ENCODE measurements around the gene PLEKHM1.
"Not testable (repeated sequence)": the region's sequence is repeated elsewhere in the genome, so short reads cannot be mapped to it uniquely, and the experiment has no call there.

PLEKHM1 gene

DNA sequence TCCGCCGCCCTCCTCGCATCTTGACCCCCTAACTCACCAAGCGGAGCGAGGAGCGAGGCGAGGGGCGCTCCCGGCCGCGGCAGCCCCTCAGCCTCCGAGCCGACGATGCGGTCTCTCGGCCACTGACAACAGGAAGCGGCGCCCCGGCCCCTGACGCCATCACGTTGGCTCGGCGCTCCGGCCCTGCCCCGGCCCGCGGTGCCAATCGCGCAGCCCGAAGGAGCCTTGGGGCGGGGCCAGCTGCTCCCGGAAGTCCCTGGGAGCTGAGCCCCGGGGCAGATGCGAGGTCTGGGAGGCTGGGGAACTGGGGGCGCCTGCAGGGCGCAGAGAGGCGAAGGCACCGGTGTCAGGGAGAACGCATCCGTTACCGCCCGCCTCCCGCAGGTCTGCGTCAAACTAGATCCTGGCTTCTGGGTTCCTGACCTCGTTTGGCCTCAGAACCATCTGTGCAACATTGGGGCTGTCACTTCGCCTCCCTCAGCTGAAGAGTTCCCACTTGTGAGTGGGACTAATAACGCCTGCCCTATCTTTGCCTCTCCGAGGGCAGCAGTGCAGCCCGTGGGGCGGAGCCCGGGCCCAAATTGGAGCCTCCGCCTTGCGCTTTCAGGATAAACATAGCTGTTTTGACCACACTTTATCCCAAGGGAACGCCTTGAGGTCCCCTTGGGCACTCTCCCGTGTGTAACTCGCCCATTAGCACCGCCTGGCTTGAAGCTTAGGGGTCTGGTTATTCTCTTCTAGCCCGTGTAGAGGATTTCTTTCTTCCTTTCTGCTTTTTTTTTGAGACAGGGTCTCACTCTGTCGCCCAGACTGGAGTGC lies at the start of gene PLEKHM1:
Gene PLEKHM1, minus strand, starts transcription at position 107 of the 819 bp plus-strand sequence. CDS start 8,237 bp downstream, outside the sequence.
- H3K4me3 ChIP-seq (ENCODE audit: low read length), result peak within 1 kb of the TSS; percentile 55
- DNase-seq (ENCODE audit: low read depth), result peak; percentile 81

DNA sequence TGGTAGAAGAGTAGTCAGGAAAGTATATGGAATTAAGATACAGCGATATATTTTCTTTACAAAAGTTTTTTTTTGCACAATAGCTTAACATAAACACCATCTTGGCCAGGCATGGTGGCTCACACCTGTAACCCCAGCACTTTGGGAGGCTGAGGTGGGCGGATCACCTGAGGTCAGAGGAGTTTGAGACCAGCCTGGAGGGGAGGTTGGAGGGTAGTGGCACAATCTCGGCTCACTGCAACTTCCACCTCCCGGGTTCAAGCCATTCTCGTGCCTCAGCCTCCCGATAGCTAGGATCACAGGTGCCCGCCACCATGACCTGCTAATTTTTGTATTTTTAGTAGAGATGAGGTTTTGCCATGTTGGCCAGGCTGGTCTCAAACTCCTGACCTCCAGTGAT lies 47.6 kb upstream of the PLEKHM1 start:
- not testable (repeated sequence) for H3K4me3 ChIP-seq (ENCODE audit: low read length); DNase-seq (ENCODE audit: low read depth)

DNA sequence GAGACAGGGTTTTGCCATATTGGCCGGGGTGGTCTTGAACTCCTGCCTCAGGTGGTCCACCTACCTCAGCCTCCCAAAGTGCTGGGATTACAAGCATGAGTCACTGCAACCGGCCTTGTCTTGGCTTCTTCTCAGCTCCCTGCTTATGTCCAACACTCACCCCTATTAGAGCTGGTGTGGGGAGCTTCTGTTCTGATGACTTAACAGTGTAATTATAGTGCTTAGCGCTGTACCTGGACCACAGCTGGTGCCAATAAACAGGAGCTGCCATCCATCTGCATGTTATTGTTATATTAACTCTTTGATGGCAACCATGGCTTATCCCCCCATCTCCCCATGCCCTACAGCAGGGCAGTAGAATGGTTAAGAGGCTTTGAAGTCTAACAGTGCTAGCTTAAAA lies 15.6 kb upstream of the PLEKHM1 start:
- DNase-seq (ENCODE audit: low read depth); H3K4me3 ChIP-seq (ENCODE audit: low read length): not testable (repeated sequence)

DNA sequence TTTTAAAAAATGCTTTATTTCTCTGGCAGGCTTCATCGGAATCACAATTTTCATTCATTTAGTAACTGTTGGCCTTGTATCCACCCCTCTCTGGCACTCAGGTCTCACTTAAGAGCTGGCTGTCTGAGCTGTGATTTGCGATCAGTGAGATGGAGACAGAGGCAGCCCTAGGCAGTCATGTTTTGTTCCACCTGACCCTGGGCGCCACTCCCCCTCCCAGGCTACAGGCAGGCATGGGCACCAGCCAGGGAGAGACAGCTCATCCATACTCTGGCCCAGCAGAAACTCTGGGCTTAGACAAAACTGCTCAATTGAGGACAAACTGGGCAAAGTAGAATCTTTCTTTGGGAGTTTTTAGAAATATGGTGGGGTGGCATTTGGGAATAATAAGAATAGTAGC lies 14.7 kb upstream of the PLEKHM1 start:
- not testable (repeated sequence) for DNase-seq (ENCODE audit: low read depth); H3K4me3 ChIP-seq (ENCODE audit: low read length)

DNA sequence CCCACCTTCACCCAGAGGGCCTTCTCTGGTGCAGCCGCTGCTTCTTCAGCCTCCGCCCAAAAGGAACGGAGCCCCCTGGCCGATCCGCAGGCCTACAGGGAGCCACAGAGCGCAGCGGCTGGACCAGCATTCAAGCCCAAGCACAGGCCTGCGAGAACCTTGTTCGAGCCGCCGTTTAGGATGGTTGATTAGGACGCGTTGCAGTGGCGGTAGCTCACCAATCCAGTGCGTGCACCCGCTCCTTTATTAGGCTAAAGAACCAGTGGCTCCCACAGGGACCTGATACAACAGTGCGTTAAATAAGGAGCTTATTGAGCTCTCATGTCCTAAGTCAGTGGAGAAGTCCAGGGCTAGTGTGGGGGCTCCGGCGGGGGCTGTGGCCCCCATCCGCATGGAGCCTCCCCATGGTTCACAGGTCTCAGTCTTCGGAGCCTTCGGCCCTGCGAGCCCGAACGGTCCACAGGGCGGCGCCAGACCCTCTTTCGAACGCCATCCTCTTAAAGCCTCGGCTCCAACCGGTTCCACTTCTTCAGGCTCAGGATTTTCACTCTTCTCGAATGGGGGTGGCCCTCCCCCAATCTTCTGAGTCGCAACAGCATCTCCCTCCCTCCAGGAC lies 10.7 kb upstream of the PLEKHM1 start:
- DNase-seq (ENCODE audit: low read depth); H3K4me3 ChIP-seq (ENCODE audit: low read length): not testable (repeated sequence)
- TF ChIP-seq, protein P1, sequence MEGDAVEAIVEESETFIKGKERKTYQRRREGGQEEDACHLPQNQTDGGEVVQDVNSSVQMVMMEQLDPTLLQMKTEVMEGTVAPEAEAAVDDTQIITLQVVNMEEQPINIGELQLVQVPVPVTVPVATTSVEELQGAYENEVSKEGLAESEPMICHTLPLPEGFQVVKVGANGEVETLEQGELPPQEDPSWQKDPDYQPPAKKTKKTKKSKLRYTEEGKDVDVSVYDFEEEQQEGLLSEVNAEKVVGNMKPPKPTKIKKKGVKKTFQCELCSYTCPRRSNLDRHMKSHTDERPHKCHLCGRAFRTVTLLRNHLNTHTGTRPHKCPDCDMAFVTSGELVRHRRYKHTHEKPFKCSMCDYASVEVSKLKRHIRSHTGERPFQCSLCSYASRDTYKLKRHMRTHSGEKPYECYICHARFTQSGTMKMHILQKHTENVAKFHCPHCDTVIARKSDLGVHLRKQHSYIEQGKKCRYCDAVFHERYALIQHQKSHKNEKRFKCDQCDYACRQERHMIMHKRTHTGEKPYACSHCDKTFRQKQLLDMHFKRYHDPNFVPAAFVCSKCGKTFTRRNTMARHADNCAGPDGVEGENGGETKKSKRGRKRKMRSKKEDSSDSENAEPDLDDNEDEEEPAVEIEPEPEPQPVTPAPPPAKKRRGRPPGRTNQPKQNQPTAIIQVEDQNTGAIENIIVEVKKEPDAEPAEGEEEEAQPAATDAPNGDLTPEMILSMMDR (IDR thresholded peaks at IDR 0.05; ENCODE audit: insufficient read depth, low read depth, low read length, missing control alignments), result peak; percentile 32

DNA sequence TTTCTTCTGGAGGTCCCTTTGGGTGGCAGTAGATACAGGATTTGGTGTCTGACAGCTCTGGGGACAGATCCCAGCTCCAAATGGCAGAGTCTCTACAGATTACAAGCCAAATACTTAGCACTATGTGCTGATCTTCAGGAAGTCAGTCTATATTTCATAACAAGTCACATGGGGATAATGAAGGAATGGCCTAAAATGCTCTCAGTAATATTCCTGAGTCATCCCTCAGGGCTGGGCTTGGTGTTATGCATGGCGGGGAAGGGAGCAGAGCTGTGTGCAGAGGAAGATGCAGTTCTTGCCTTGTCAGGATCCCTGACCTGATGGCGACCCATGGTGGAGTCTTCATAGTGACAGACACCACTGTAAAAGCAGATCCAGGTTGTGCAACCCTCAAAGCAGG lies 10.0 kb upstream of the PLEKHM1 start:
- DNase-seq (ENCODE audit: low read depth), result peak; percentile 27

DNA sequence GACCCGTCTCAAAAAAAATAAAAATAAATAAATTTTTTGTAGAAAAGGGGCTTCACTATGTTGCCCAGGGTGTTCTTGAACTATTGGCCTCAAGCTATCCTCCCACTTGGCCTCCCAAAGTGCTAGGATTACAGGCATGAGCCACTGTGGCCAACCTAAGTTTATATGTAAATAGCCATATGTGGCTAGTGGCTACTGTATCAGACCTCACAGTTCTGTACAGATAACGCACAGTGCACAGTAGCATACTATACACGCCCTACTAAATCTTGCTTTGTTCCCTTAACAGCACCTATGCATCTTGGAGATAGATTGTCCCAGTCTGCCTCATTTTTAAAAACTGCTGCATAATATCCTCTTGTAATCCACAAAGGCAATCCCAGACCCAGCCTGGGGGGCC lies 8.7 kb upstream of the PLEKHM1 start:
- not testable (repeated sequence) for H3K4me3 ChIP-seq (ENCODE audit: low read length); DNase-seq (ENCODE audit: low read depth)

More for the DNA sequence above, 10.0 kb upstream of the PLEKHM1 start:
- H3K4me3 ChIP-seq (ENCODE audit: low read length), result not testable (repeated sequence)

DNA sequence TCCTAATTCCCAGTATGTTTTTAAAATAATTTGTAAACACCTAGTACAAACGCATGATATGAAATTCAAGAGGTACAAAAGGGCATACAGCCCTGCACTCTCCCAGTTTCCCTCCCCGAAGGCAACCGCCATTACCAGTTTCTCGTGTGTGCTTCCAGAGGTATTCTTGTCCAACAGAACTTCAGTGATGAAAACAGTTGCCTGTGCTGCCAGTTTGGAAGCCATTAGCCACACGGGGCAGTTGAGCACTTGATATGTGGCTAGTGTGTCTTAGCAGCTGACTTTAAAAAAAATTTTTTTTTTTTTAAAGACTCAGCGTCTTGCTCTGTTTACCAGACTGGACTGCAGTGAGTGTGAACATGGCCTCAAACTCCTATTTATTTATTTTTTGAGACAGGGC lies 7.9 kb upstream of the PLEKHM1 start:
- DNase-seq (ENCODE audit: low read depth), result not testable (repeated sequence)

DNA sequence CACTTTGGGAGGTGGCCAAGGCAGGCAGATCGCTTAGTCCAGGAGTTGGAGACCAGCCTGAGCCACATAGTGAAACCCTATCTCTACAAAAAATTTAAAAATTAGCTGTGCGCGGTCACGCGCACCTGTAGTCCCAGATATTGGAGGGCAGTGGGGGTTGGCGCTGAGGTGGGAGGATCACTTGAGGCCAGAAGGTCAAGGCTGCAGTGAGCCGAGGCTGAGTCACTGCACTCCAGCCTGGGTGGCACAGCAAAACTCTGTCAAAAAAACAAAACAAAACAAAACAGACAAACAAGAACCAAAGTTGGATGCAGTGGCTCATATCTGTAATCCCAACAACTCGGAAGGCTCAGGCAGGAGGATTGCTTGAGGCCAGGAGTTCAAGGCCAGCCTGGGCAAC lies 6.9 kb upstream of the PLEKHM1 start:
- not testable (repeated sequence) for H3K4me3 ChIP-seq (ENCODE audit: low read length); DNase-seq (ENCODE audit: low read depth)

More for the DNA sequence above, 7.9 kb upstream of the PLEKHM1 start:
- not testable (repeated sequence) for H3K4me3 ChIP-seq (ENCODE audit: low read length)

DNA sequence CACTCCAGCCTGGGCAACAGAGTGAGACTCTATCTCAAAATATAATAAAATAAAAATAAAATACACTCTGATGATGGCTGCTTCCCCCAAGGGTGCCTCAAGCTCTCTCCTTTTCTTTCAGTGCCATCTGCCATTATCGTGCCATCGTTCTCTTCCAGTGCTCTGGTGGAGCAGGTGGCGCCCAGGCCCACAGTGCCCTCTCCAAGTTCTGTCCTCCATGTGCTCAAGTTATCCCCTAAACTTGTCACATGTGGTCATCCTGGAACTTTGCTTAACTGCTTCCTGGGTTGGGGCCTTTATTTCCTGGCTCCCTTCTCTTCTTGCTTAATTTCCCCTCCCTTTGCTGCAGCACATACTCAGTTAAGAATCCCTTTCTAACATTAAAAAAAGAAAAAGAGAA lies 6.0 kb upstream of the PLEKHM1 start:
- H3K4me3 ChIP-seq (ENCODE audit: low read length); DNase-seq (ENCODE audit: low read depth): not testable (repeated sequence)

DNA sequence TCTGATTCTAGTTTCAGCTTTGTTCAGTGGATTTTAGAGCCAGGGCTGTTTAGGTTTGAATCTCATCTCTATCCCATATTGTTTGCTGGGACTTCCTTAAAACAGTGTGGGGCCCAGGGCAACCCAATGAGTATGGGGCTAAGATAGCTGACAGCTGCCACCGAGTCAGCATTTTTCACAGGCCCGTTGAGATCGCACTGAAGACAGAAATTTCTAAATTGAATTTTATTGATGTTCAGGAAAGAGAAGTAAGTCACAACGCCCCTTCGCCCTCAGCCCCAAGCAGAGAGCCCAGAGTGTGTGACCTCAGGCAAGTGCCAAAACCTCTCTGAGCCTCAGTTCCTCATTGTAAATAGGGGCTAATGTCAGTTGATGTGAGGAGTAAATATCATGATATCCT lies 4.0 kb upstream of the PLEKHM1 start:
- not testable (repeated sequence) for H3K4me3 ChIP-seq (ENCODE audit: low read length); DNase-seq (ENCODE audit: low read depth)

DNA sequence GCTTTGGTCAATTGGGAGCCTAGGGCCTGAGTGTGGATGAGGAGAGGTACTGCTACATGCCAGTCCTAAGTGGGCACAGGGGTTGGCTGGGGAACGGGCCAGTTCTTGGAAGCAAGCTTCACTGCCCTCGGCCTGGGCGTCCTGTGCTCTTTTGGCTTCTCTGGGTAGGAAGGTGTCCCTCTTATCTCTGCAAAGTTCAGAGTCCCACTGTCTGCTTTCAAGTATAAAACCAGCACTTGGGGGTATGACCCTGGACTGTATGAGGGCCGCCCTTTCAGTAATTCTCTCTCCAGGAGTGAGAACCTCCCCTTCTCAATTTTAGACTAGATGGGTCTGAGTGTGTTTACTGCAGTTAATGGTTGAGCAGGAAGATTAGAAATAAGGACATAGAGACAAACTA lies 1.6 kb upstream of the PLEKHM1 start:
- DNase-seq (ENCODE audit: low read depth); H3K4me3 ChIP-seq (ENCODE audit: low read length): not testable (repeated sequence)

DNA sequence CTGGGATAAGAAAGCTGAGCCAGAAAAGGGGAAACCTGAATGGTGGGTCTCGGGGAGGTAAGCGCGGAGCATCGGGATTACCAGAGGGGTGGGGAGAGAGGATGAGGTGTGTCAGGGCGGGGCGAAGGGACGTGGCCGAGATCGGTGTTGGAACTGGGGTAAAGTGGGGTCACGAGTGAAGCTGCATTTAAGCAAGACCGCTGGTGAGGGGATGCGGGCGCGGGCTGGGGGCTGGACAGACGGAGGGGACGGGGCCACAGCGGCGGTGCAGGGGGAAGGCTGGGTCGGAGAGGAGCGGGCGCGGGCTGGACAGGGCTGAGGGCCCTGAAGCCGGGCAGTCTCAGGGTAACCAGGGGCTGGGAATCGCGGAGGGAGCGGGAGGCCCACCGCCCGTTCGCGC lies 323 bp downstream of the PLEKHM1 start:
- peak; percentile 51 for DNase-seq (ENCODE audit: low read depth)
- peak overlapping the region; percentile 55 for H3K4me3 ChIP-seq (ENCODE audit: low read length)

DNA sequence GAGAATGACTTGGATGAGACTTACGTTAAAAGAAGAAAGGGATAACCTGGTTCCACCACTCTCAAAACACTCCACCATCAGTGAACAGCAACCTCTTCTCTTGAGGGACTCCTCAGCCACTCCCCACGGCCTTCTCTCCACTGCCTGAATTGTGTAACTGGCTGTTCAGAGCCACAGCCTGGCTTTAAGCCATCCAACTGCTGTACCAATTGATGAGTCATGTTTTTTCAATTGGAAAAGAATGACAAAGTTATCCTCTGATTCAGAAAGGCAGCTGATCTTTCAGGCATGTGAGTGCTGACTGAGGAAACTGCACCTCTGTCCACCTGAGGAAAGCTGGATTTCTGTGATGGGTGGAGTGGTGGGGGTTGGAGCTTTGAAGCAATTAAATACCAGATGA lies 2.8 kb downstream of the PLEKHM1 start:
- peak; percentile 91 for DNase-seq (ENCODE audit: low read depth)
- H3K4me3 ChIP-seq (ENCODE audit: low read length), result not testable (repeated sequence)

DNA sequence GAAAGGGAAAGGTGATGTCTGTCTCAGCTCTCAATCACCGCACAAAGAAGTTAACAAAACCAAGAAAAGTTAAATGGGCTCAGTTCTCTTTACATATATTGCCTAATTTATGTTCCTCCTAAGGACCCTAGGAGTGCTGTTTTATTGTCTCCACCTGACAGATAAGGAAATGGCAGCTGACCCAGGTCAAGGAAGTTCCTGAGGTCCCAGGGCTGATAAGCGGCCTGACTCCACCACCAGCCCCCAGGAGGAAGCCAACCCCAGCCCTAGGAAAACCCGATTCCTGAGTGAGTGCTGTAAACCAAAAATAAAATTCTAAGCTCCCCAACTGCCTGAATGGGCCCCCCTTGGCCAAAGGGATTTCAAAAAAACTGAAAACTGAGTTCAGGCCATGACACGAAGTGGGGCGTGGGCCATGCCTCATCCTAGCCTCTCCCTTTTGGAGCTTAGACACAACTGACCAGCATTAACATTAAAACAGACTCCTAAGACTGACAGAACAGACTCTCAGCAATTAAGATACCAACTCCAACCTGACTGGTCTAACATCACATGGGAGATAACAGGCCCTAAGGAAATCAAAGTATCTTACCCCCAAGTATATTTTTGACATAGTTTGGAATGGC lies 6.8 kb downstream of the PLEKHM1 start:
- DNase-seq (ENCODE audit: low read depth), result peak; percentile 15
- H3K4me3 ChIP-seq (ENCODE audit: low read length), result not testable (repeated sequence)

DNA sequence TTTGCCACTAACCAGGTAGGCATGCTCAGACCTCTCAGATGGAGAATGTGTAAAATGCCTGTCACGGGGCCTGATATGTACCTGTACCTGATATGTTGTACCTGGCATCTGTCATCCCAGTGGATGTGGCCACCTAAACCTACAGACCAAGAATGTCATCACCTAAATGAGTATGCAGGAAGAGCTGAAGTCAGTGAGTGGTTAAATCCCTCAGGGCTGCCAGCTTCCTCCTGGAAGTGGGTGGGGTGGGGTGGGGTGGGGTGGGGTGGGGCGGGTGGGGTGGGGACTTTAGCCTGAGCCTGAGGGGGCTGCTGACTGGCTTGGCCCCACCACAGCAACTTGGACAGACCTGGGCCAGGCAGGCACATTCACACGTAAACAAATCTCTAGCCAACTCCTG lies 7.3 kb downstream of the PLEKHM1 start:
- H3K4me3 ChIP-seq (ENCODE audit: low read length), result not testable (repeated sequence)
- peak; percentile 54 for DNase-seq (ENCODE audit: low read depth)

DNA sequence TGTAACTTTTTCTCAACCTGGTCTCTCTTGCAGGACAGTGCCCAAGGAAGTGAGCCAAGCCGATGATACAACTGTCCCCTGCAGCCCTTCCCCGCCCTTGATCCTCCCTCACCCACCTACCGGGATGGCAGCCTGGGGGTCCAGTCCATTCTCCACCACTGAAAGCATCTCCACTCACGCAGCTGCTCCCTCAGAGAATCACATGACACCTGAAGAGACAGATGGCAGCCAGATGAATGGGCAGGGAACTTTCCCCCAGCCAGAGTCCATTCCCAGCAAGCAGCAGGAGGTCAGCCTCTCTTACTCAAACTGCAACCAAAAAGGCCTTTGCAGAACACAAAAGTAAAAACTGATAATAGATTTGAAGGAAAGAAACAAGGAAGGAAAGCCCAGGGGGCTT lies 8.2 kb downstream of the PLEKHM1 start:
- not testable (repeated sequence) for DNase-seq (ENCODE audit: low read depth); H3K4me3 ChIP-seq (ENCODE audit: low read length)

DNA sequence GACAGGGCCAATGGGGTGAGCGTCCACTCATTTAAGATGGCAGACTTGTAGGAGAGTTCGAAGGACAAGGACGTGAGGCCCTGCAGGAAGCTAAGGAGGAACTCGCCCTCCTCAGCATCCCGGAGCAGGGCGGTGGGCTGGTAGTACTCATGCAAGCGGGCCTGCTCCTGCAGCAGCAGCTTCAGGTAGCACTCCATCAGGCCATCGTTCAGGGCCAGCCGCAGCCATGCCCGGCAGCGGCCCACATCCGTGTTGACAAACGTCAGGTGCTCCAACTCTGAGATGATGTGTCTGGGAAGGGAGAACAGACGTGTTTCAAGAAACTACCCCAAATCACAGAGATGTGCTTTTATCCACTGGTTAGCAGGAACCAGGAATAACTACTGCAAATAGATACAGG lies 15.1 kb downstream of the PLEKHM1 start:
- H3K4me3 ChIP-seq (ENCODE audit: low read length), result not testable (repeated sequence)

DNA sequence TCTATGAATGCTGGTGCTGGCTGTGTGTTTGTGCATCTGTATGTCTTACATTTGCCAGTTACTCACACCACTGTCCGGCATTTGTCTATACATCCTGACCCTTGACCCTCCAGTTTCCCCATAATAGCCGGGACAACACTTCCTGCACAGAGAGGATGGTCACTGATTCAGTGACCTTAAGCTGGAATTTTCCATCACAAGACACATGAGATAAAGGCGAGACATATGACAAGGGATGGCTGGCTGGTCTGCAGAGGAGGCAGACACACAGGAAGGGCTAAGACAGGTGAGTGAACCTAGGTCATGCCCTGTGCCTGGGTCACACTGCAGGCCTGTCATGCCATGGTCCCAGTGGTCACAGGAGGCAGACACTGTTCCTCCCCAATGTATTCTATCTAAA lies 18.3 kb downstream of the PLEKHM1 start:
- not testable (repeated sequence) for DNase-seq (ENCODE audit: low read depth); H3K4me3 ChIP-seq (ENCODE audit: low read length)

More for the DNA sequence above, 15.1 kb downstream of the PLEKHM1 start:
- DNase-seq (ENCODE audit: low read depth), result not testable (repeated sequence)
